K562 (cell line): ENCODE measurements around the gene CDRT15.

ENCODE experiments used
- ARID3A ChIP-seq: IDR thresholded peaks from 2 replicates; pipeline ENCODE4 v1.6.1; 2012; ENCODE audit warnings: low read depth, low read length, improper control_type of control experiment, borderline replicate concordance
- RBM14 ChIP-seq: fragments of 200-400 bp; formaldehyde crosslinking; IDR thresholded peaks from 2 replicates; pipeline ENCODE4 v1.6.1; 2018; ENCODE audit warnings: low read depth, mild to moderate bottlenecking, low read length, moderate library complexity, borderline replicate concordance; ENCODE audit not compliant: insufficient read depth
- RBM17 ChIP-seq: fragments of 200-400 bp; formaldehyde crosslinking; IDR thresholded peaks from 2 replicates; pipeline ENCODE4 v1.6.1; 2017; ENCODE audit warnings: low read depth, mild to moderate bottlenecking, low read length, borderline replicate concordance
- SMARCB1 ChIP-seq: IDR thresholded peaks from 2 replicates; pipeline ENCODE4 v1.6.1; 2011; ENCODE audit warnings: improper control_type of control experiment, low read depth; ENCODE audit not compliant: insufficient read length
- TAF15 ChIP-seq: fragments of 200-400 bp; formaldehyde crosslinking; IDR thresholded peaks from 2 replicates; pipeline ENCODE4 v1.6.1; 2017; ENCODE audit warnings: mild to moderate bottlenecking, low read depth, low read length, moderate library complexity
- TBL1XR1 ChIP-seq, 2 experiments: IDR thresholded peaks; 2 replicates each; pipeline ENCODE4 v1.6.1; 2012; ENCODE audit warnings: improper control_type of control experiment in 2 of 2, low read length in 2 of 2, mild to moderate bottlenecking in 1 of 2
- ZKSCAN8 ChIP-seq: fragments of 200-800 bp; sonication (Bioruptor generic); IDR thresholded peaks from 2 replicates; pipeline ENCODE4 v1.6.1; 2016; ENCODE audit warnings: missing genetic modification characterization, missing compliant biosample characterization
- ZNF644 ChIP-seq: fragments of 200-800 bp; sonication (Bioruptor generic); IDR thresholded peaks from 2 replicates; pipeline ENCODE4 v1.6.1; 2016; ENCODE audit warnings: low read depth, missing genetic modification characterization, missing compliant biosample characterization

GRCh38 chr17:14199601-14200000 lies 37.1 kb downstream of the CDRT15 start:
- TF ChIP-seq TAF15: no peak
- no peak for TF ChIP-seq ZNF644
- no peak for TF ChIP-seq RBM17
- no peak for TF ChIP-seq SMARCB1
- TF ChIP-seq ARID3A: no peak
- TF ChIP-seq ZKSCAN8 (CRISPR knock-in tag): no peak
- TF ChIP-seq RBM14: no peak
- no peak for TF ChIP-seq TBL1XR1 (IDR thresholded peaks at IDR 0.05; ENCODE audit: low read length in 2 of 2)
